NCI-H460 (cell line): Measurements from ENCODE around the gene CTSV. TPM values are rescaled to one million over a fixed set of nuclear protein-coding genes. Genes with fewer than 3 reads are reported as not detected.
"Not testable (repeated sequence)": the region's sequence is repeated elsewhere in the genome, so short reads cannot be mapped to it uniquely, and the experiment has no call there.

ENCODE experiments used
- DNase-seq: peaks from one replicate; pipeline ENCODE4 v3.0.0-alpha.2; 2016; ENCODE audit warnings: low read depth; ENCODE audit errors: extremely low read depth
- total RNA-seq: library from RNA; depleted of rRNA; stranded (reverse); fragments of >200 nt; shearing (Covaris generic); gene quantifications from 2 replicates; pipeline ENCODE4 v1.2.3, GENCODE V29; 2014

Gene CTSV
- total RNA-seq, 1 experiment from 2014 or later = 2.2 TPM

DNA sequence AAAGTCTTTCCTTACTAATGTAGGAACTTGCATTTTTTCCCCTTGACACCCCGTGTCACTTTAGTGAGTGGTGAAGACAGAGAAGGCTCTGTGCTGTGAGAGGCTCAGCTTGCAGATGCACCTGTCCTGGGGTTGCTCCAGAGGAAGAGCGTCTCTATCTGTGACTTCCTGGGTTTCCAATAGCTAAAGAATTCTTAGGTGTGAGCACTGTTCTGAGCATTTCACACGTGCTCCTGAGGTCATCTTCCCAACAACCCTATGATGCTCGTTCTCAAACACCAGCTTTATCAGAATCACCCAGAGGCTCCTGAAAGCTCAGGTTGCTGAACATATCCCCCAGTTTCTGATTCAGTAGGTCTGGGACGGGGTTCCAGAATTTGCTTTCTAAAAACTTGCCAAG is 6.4 kb upstream of the CTSV start:
- DNase-seq = no peak

DNA sequence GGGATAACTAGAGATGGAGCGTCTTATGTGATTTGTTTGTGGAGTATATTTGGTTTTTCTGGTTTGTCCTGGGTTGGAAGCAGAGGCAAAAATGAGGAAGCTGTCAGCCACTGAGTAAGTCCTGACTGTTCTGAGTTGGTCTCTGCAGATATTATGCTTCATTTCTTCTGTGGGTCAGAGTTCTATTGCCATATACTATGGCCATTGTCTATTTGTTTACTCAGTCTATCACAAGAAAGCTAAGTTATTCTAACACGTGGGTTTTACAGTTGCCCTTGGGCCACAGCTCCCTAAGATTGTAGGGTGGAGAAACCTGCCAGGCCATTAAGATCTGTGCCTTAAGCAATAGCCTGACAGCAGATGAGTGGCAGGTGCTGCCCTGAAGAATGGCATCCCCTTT is 3.0 kb upstream of the CTSV start:
- no peak for DNase-seq

GRCh38 chr9:97039514-97039860 is 545 bp upstream of the CTSV start:
- DNase-seq = no peak

GRCh38 chr9:97023505-97023904 is 15.4 kb downstream of the CTSV start:
- not testable (repeated sequence) for DNase-seq

DNA sequence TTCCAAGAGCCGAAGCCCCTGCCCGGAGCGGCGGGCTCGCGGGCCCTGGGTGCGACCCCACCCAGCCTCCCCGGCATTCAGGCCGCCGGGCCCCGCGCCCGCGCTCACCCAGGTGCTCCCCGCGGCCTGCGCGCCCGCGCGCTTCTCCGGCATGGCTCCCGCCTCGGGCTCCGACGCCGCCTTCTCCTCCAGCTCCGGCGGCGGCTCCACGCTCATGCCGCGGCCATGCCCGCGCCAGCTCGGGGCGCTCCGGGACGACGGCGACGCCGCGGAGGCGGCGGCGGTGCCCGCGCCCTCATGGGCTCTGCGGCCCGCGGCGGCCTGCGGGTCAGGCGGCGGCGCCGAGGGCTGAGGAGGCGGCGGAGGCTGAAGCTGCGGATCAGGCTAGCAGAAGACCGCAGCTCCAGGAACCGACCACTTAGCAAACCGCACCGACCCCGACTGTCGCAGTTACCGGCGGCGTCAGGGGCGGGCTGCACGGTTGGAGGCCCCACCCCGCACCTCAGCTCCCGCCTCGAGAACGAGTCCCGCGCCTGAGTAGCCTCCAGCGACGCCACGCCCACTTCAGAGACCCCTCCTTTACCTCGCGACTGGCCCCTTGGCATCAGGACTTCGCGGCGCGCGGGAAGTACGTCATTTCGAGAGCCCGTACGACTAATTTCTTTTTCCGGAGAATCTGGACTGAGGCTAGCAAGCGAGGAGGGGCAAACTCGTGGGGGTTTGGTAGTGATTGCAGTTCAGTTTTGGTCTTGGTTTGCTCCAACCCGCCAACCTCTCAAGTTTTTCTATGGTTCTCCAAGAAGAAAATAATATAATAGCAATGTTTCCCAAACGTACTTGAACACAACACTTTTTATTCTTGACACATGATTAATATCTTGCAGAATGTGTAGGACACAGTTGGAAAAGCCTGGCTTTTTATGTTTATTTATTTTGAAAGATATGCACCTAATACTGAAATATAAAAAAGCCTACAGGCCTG is 25.5 kb downstream of the CTSV start:
- peak; percentile 62 for DNase-seq

- DNase-seq = not testable (repeated sequence)
Observed at GRCh38 chr9:97012617-97013016, 26.3 kb downstream of the CTSV start.

DNA sequence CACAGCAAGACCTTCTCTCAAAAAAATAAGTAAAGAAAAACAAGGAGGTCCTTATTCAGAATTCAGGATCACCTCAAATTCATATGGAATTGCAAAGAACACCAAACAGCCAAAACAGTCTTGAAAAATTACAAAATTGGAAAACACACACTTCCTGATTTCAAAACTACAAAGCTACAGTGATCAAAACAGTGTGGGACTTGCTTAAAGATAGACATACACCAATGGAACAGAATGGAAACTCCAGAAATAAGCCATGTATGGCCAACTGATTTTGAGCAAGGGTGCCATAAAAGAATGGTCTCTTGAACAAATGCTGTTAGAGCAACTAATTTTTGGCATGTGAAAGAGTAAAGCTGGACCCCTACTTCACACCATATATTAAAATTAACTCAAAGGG is 36.7 kb downstream of the CTSV start:
- DNase-seq = not testable (repeated sequence)

GRCh38 chr9:97001338-97001737 is 37.6 kb downstream of the CTSV start:
- not testable (repeated sequence) for DNase-seq

DNA sequence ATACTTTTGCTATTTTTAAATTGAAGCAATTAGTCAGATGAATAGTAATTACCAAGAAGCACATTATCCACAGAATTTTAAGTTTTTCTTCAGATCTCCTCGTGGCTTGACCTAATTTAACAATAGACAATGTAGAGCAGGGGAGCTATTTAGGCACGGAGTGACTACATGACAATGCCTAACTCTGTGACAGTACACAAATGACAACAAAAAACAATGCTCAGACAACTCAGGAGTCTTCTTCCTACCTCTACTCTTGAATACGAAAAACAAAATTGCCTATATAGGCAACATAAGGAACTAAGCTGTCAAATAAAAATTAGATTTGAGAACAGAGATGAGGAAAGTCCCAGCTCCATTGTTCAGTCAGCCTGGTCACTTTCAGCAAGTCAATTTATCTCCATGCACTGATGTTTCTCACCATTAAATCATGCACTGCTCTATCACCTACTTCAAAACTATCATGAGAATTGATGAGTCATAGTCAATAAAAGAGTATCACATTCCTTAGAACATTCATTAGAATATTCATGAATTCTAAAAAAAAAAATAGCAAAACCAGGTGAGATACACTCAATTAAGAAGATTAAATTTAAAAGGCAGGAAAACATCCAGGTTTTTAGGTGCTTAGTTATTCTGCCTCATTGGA is 38.7 kb downstream of the CTSV start:
- not testable (repeated sequence) for DNase-seq

DNA sequence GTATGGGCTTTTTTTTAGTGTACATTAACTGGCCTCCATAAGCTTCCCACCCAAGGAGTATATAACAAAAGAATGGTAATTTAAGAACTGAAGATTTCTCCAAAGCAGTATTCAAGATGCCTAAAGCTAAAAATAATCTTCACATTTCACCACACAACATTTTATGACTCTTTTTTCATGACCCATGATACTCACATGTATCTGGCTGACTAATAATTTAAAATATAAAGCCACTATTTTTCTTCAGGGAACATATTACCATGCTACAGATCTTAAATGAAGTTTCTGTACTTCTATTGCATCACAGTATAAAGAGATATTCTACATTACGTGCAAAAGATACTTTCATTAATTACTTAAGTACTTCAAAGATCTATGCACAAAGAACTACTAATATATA is 39.2 kb downstream of the CTSV start:
- DNase-seq = not testable (repeated sequence)

DNA sequence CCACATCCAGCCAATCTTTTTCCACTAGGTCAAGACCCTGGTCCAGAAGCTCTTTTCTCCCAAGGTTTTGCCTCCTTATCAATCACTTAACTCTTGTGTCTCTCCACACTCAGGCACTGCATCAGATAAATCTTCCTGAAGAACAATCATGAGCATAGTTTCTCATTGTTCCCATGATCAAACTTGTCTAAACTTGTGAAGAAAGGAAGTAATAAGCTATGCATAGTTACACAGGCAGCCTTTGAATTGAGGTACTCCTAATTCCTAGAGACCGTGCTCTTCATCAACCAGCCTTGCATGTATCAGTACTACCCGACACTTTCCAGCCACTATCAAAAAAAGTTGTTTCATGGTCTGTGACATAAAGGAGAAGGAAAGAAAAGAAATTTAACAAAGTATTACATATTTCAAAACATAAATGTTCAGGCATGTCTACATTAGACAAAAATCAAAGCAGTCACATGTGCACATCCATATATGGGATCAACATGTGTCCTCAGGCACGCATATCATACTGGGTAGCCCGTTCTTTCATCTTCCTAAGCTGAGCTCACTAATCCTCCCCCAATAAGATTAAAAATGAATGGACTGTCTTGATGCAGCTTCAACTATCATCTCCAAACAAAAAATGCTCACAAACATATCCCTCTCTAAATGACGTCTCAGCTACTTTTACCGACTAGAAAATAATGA is 41.8 kb downstream of the CTSV start:
- DNase-seq = not testable (repeated sequence)

DNA sequence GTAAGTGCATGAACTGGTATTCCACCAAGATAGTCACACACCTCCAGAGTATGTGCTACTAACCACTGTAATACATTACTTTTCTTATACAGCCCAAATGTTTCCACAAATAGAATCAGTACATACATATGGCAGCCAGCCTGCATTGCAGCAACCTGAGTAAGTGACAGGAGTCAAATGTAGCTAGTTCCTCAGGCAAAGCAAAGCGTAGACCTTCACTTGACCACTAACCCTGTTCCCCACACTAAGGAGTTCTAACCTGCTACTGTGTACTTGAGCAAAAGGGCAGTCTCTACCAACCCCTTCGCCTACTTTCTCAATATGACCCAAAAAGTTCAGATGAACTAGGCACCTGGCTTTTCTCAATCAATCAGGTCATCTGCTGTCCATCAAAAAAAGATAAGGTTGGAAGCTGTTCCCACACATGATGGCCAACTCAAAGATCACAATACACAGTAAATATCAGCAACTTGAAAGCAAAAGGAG is 44.4 kb downstream of the CTSV start:
- DNase-seq = not testable (repeated sequence)

- not testable (repeated sequence) for DNase-seq
Observed at GRCh38 chr9:96992303-96992702, 46.6 kb downstream of the CTSV start.

DNA sequence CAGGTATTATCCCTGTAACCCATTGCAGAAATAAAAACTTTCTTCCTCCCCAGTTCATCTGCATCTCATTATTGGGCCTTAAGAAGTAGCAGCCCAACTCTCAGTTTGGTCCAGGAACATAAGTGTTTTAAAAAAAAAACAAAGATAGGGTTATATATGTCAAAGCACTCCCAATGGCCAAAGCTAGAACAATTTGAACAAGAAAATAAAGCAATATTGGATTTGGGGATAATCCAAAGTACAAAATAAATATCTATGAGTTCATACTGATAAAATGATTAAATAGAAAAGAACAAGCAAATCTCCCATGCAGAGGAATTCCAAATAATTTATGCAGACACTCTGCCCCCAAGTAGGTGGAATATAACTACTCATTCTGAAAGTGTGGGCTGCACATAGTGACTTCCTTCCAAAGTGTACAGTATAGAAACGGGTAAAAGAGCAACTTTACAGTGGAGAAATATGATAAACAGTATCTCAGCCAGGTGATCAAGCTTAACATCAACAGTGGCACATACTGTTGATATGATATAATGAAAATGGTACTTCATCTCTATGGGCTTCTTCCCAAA is 49.1 kb downstream of the CTSV start:
- not testable (repeated sequence) for DNase-seq

GRCh38 chr9:96984887-96985286 is 54.1 kb downstream of the CTSV start:
- DNase-seq = not testable (repeated sequence)

DNA sequence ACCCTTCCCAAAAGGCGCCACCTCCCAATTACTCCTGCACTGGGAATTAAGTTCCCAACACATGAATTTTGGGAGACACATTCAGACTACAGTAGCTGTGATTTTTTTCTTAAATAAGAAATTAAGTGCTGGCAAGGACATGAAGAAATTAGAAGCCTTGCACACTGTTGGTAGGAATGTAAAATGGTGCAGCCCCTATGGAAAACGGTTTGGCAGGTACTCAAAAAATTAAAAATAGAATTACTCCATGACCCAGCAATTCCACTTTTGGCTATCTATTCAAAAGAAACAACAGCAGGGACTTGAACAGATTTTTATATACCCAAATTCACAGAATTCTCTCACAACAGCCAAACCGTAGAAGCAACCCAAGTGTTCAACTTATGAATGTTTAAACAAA is 54.8 kb downstream of the CTSV start:
- not testable (repeated sequence) for DNase-seq

- DNase-seq = not testable (repeated sequence)
Observed at GRCh38 chr9:96983496-96984122, 55.3 kb downstream of the CTSV start.
